IPS-NIHi7 (cell line): ENCODE results near the gene CUL5.
"Not testable (repeated sequence)": the region's sequence is repeated elsewhere in the genome, so short reads cannot be mapped to it uniquely, and the experiment has no call there.

Experiments
- DNase-seq: peaks from one replicate; pipeline ENCODE4 v3.0.0; 2012; ENCODE audit warnings: mixed read lengths; ENCODE audit errors: extremely low spot score

CUL5 gene

DNA sequence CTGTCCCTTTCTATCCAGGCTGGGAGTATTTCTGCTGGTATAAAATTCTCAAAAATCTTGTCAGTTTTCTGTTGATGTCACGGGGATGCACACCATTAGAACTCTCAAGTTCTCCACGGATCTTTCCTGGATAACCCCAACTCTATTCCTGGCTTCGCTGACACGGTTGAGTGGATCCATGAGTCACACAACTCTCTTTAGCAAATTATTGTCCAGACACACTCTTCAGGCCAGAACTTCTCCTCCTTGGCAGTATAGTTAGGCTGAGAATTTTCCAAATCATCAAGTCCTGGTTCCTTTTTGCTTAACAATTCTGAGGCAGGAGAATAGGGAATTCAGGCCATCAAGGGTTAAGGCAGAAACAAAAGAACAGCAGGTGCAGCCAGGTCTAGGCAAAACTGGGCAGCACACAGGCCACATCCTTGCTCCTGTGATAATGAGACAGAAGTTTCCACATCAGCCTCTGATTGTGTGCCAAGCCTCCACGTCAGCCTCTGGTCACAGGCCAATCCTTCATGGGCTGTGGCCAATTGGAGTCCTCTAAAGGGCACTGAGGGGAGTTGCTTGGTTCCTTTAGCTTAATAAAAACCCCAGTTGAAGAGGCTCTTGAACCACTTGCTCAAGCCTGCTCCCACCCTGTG lies 106.9 kb downstream of the CUL5 start:
- no peak for DNase-seq

DNA sequence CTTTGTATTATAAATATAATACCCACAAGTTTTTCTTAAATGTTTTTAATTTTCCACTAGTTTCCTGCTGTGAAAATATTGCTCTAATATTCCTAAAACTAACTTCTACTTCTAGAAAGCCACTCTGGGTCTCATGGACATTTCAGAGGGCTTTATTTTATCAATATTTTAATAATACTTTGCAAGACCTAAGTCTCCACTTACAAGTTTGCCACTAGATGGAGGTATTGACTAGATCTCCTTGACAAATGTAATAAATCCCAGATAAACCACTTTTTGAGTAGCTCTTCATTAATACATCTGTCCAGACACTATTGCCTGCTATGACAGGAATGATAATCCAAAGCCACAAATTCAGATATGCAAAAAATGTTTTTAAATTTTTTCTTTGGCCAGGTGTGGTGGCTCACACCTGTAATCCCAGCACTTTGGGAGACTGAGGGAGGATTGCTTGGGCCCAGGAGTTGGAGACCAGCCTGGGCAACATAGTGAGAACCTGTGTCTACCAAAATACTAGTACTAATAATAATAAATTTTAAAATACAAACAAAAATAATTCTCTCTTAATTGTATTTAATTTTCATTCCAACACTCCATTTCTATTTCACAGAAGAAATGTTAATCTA lies 109.2 kb downstream of the CUL5 start:
- peak; percentile 30 for DNase-seq

GRCh38 chr11:108120936-108121273 lies 112.2 kb downstream of the CUL5 start:
- not testable (repeated sequence) for DNase-seq

DNA sequence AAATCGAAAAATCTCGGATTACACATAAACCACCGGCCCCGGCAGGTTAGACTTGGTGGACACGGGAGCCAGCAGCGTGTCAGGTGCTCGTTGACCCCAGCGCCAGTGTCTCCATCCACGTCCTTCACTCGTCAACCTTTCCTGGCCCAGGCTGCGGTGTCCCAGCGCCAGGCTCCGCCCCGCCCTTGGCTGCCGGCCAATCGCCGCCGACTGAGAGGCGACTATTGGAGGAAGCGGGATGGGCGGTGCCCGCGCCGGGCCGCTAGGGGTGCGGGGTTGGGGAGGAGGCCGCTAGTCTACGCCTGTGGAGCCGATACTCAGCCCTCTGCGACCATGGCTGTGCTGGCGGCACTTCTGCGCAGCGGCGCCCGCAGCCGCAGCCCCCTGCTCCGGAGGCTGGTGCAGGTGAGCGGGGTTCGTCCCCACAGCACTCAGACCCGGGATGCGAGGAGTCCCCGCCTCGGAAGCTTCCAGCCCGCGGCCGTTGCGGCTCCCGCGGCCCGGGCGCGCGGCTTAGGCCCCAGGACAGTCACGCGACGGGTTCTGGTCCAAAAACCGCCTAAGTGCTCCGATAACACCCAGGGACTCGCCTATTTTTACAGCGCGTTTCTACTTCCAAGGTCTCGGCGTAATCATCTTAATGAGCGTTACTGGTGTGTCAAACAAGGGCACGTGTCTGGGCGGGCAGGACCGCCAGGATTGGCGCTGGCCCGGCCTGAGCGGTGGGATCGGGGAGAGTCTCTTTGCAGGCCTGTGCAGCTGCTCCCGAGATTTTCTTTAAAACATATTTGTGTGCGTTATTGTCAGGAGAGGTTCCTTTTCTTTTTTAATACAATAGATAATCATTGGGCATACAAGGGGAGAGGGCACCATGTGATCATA lies 112.8 kb downstream of the CUL5 start, which contains the start of gene ACAT1:
Gene ACAT1, plus strand, starts transcription at position 294 of the 882 bp plus-strand sequence. Its CDS starts 40 bp downstream, at position 334.
- peak; percentile 97 for DNase-seq

DNA sequence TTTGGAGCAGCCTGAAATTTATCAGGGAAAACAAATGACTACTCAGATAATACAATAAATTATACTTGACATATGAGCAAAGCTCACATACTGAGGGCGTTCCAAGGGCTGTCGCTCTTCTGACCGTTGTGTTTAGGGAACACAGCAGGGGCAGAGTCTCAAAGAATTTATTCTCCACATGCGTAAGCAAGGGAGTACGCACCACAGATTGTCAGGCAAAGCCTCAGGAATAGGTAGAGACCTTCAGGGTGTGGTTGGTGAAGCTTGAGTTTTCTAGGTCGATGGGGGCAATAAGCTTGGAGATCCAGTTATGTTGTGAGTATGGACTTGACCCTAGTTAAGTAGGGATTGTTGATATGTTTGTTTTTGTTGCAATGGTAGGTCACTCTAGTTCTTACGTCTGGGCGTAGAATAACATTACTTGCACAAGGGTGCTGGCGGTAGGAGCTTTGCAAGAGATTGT lies 113.5 kb downstream of the CUL5 start:
- no peak for DNase-seq

- no peak for DNase-seq
Observed at GRCh38 chr11:108125096-108125495, 116.4 kb downstream of the CUL5 start.

- no peak for DNase-seq
Observed at GRCh38 chr11:108128772-108129171, 120.1 kb downstream of the CUL5 start.

DNA sequence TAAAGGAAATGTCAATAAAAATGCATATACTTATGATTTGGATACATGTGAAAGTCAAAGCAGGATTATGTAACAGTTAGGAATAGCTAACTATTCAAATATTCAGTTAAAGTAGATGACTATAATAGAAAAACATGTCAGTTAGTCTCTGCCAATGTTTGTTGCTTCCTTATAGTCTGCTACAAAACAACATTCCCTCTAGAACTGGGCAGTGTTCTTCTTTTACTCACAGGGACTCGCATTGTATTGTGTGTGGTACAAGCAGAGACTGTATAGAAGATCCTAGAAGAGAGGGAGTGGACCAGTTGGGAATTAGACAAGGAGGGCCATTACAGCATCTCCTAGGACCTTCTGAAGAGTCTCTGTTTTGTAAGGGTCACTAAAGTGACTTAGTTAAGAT lies 123.3 kb downstream of the CUL5 start:
- no peak for DNase-seq

DNA sequence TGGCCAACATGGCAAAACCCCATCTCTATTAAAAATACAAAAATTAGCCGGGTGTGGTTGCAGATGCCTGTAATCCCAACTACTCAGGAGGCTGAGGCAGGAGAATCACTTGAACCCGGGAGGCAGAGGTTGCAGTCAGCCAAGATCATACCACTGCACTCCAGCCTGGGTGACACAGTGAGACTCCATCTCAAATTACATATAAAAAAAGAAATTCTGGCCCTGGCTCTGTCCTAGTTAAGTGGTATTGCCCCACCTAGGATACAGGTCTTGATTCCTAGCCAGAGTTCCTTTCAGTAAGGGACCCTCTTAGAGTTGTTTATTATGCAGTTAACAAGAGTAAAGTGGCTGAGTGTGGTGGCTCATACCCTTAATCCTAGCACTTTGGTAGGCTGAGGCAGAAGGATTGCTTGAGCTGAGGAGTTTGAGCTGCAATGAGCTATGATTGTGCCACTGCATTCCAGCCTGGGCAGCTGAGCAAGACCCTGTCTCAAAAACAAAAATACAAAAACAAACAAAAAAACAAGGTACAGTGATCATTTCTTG lies 124.4 kb downstream of the CUL5 start:
- not testable (repeated sequence) for DNase-seq

DNA sequence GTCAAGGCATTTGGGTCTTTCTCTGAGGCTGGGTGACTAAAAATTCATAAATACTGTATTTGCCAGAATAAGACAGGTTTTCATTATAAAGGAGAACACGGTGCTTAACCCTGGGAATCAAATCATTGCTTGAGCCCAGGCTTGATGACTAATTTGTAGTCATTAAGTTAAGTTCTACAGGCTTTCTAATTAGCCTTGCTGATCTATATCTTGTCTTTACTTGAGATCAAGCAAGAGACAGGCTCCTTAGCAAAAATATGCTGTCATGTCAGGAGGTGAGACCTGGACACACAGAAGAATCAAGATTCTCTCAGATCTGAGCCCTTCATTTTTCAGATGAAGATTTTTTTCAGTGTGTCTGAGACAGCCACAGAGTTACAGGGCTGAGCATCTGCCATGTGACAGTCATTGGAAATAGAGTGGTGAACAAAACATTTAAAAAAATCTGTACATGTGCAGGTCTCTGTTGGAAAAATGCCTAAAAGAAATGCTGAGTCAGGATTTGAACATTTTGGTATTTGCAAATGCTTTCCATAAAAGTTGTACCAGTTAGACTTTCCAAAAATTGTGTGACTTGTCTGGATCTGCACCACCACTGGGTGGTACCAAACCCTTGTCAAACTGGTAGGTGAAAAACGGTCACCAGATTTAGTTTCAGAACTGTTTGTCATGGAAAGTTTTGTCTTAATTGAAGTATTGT lies 127.3 kb downstream of the CUL5 start:
- DNase-seq, result no peak

DNA sequence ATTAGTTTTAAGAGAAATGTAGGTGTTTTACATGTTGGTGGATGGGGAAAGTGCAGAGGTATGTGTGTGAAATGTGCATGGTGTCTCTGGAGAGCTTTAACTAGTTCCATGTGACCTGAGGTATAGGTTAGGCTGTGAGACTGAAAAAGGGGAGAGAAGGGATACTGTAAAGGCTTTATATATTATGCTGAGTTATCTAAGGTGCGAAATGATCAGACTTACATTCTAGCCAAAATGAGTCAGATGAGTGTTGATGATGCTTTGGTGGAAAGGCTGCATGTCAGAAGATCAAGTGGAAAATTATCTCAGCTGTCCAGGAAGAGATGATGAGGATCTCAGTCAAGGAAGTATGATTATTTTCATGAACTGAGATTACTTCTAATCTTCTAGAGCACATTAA lies 128.5 kb downstream of the CUL5 start:
- DNase-seq, result no peak

DNA sequence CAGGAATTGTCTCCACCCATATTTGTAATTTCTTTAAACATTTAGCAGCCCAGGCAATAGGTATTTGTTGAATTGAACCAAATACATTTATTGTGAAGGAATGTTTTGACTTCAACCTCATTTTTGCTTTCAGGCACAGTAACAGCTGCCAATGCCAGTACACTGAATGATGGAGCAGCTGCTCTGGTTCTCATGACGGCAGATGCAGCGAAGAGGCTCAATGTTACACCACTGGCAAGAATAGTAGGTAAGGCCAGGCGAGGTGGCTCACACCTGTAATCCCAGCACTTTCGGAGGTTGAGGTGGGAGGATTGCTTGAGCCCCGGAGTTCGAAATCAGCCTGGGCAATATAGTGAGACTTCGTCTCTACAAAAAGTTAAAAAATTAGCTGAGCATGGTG lies 133.6 kb downstream of the CUL5 start:
- DNase-seq, result no peak

GRCh38 chr11:108144615-108145014 lies 135.9 kb downstream of the CUL5 start:
- no peak for DNase-seq

GRCh38 chr11:108147150-108147549 lies 138.5 kb downstream of the CUL5 start:
- no peak for DNase-seq

DNA sequence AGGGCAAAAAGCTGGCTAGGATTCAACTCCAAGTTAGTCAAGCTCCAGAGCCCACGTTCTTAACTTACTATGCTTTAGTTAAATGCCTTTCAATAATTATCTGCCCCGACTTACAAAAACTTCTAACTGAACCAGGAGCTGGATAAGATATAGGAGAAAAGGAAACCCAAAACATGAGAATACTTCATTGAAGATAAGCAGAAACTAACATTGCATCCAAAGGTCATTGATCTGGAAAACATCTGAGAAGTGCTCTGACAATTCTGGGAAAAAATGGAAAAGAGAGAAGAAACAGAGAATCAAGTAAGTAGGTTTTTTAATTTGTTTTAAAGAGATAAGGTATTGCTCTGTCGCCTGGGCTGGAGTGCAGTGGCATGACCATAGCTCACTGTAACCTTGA lies 139.9 kb downstream of the CUL5 start:
- DNase-seq, result no peak

DNA sequence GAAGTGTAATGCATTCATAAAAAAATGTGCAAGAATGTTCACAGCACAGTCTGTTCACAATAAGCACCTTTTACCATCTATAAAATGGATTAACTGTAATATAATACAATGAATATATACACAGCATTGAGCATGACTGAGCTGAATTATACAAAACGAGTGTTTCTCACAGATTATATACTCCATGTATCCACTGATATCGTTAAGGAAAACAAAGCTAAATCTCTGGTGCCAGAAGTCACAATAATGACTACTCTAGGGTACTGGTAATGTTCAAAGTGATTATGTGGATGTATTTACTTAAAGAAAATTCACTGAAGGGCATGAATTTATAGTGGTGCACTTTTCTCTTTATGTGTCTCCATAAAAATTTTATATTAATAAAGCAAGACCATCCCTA lies 145.9 kb downstream of the CUL5 start:
- DNase-seq, result no peak
